ENCODE data around the gene RBM47.
"Not testable (repeated sequence)": the region's sequence is repeated elsewhere in the genome, so short reads cannot be mapped to it uniquely, and the experiment has no call there.

RBM47 gene

GRCh38 chr4:40552536-40552935 lies 77.1 kb downstream of the RBM47 start:
- ChIA-PET POLR2A (no interaction called here), CTCF (no interaction called here)
- H3K9me3 ChIP-seq (ENCODE audit: control insufficient read depth, insufficient read depth, low read depth, low read length): no peaks in the 10 kb centered on the region
- H3K27ac ChIP-seq (ENCODE audit: extremely low read depth, low read depth, low read length): no peak overlapping the region
- no peaks in the 10 kb centered on the region for H3K36me3 ChIP-seq (ENCODE audit: control insufficient read depth in 2 of 2, insufficient read depth in 1 of 2, low read length in 2 of 2)
- TF ChIP-seq ZNF704 (tag by site-specific recombination; IDR thresholded peaks at IDR 0.05) (no peak), ZNF341 (tag by site-specific recombination; IDR thresholded peaks at IDR 0.05; ENCODE audit: low read depth) (no peak), ZFP69B (tag by site-specific recombination; IDR thresholded peaks at IDR 0.05) (no peak), PRDM4 (tag by site-specific recombination; IDR thresholded peaks at IDR 0.05) (no peak), ZNF580 (tag by site-specific recombination; IDR thresholded peaks at IDR 0.05) (no peak), ZFHX2 (tag by site-specific recombination; conservative IDR thresholded peaks at IDR 0.05) (no peak), ZNF791 (tag by site-specific recombination; IDR thresholded peaks at IDR 0.05) (no peak), ZNF426 (tag by site-specific recombination; IDR thresholded peaks at IDR 0.05) (no peak), KLF7 (tag by site-specific recombination; IDR thresholded peaks at IDR 0.05; ENCODE audit: borderline replicate concordance) (no peak), ZNF394 (tag by site-specific recombination; IDR thresholded peaks at IDR 0.05; ENCODE audit: borderline replicate concordance) (no peak), ZNF223 (tag by site-specific recombination; IDR thresholded peaks at IDR 0.05) (no peak), ZBTB20 (tag by site-specific recombination; IDR thresholded peaks at IDR 0.05) (no peak), ZNF747 (tag by site-specific recombination; IDR thresholded peaks at IDR 0.05) (no peak), ZNF843 (tag by site-specific recombination; IDR thresholded peaks at IDR 0.05) (no peak), INSM2 (tag by site-specific recombination; IDR thresholded peaks at IDR 0.05) (no peak)
- no peak overlapping the region for H3K4me3 ChIP-seq (ENCODE audit: low read depth, low read length)
- H3K4me1 ChIP-seq (ENCODE audit: control insufficient read depth, insufficient read depth, low read length): peaks cover 2% of the 10 kb centered on the region; the same call in 1 of the 2 replicates

GRCh38 chr4:40551568-40552136 lies 78.0 kb downstream of the RBM47 start:
- POLR2A ChIA-PET; H3K36me3 ChIP-seq (ENCODE audit: control insufficient read depth in 2 of 2, insufficient read depth in 1 of 2, low read length in 2 of 2); H3K27ac ChIP-seq (ENCODE audit: extremely low read depth, low read depth, low read length); H3K9me3 ChIP-seq (ENCODE audit: control insufficient read depth, insufficient read depth, low read depth, low read length); H3K4me3 ChIP-seq (ENCODE audit: low read depth, low read length); H3K4me1 ChIP-seq (ENCODE audit: control insufficient read depth, insufficient read depth, low read length): not testable (repeated sequence)
- CTCF ChIA-PET: interaction anchor here (1.0 kb wide), 1 partner anchor 235 kb away, joined by 5 read pairs; no protein-coding TSS in a partner anchor

- Histone ChIP-seq H3K27ac (ENCODE audit: extremely low read depth, low read depth, low read length) (no peak overlapping the region), H3K4me1 (ENCODE audit: control insufficient read depth, insufficient read depth, low read length) (peaks cover 2% of the 10 kb centered on the region; the same call in 1 of the 2 replicates), H3K4me3 (ENCODE audit: low read depth, low read length) (no peak overlapping the region), H3K36me3 (ENCODE audit: control insufficient read depth in 2 of 2, insufficient read depth in 1 of 2, low read length in 2 of 2) (no peaks in the 10 kb centered on the region), H3K9me3 (ENCODE audit: control insufficient read depth, insufficient read depth, low read depth, low read length) (no peaks in the 10 kb centered on the region)
- TF ChIP-seq ZBTB20 (tag by site-specific recombination; IDR thresholded peaks at IDR 0.05) (0 out of 2 replicates have a peak, but pooled peaks have one; percentile 22), ZFHX2 (tag by site-specific recombination; conservative IDR thresholded peaks at IDR 0.05) (0 out of 2 replicates have a peak, but pooled peaks have one; percentile 10), ZBTB48 (tag by site-specific recombination; IDR thresholded peaks at IDR 0.05) (no peak)
- ChIA-PET CTCF (interaction anchor here (0.6 to 1.0 kb wide), 3 partner anchors 12 to 234 kb away, joined by 3 to 5 read pairs (median 4); no protein-coding TSS in a partner anchor), POLR2A (no interaction called here)
Observed at GRCh38 chr4:40550948-40551462, 78.7 kb downstream of the RBM47 start.
